Endothelial cell (in vitro differentiated cells): ENCODE measurements around the gene EXOC1. TPM values are rescaled to one million over a fixed set of nuclear protein-coding genes. Genes with fewer than 3 reads are reported as not detected.

ENCODE experiments used
- DNase-seq: peaks from one replicate; pipeline ENCODE4 v3.0.0; 2021; ENCODE audit warnings: low spot score
- H3K27ac Mint-ChIP-seq: one replicate; pipeline ENCODE4 v1.8.0; 2021; ENCODE audit warnings: mixed read lengths, inconsistent platforms; ENCODE audit not compliant: unreplicated experiment
- H3K27me3 Mint-ChIP-seq: one replicate; pipeline ENCODE4 v1.8.0; 2021; ENCODE audit warnings: mild to moderate bottlenecking, moderate library complexity, mixed read lengths, inconsistent platforms; ENCODE audit not compliant: unreplicated experiment
- H3K36me3 Mint-ChIP-seq: one replicate; pipeline ENCODE4 v1.8.0; 2021; ENCODE audit warnings: mild to moderate bottlenecking, low read depth, mixed read lengths, inconsistent platforms; ENCODE audit not compliant: unreplicated experiment
- H3K4me1 Mint-ChIP-seq: one replicate; pipeline ENCODE4 v1.8.0; 2021; ENCODE audit warnings: mild to moderate bottlenecking, mixed read lengths, inconsistent platforms; ENCODE audit not compliant: unreplicated experiment
- H3K4me3 Mint-ChIP-seq: one replicate; pipeline ENCODE4 v1.8.0; 2021; ENCODE audit warnings: mild to moderate bottlenecking, mixed read lengths, inconsistent platforms; ENCODE audit not compliant: unreplicated experiment
- H3K9me3 Mint-ChIP-seq: one replicate; pipeline ENCODE4 v1.8.0; 2021; ENCODE audit warnings: mixed read lengths, inconsistent platforms; ENCODE audit not compliant: unreplicated experiment
- total RNA-seq: library from RNA; stranded (reverse); fragmentation: NEBNext Ultra II Directional; extraction: Animal tissue kit (Norgen Biotek cat#: 25700); gene quantifications from one replicate; pipeline ENCODE4 v1.2.1, GENCODE V29; 2021; ENCODE audit not compliant: unreplicated experiment
- TF ChIP-seq, protein P1 (sequence below): fragments of 200-600 bp; sonication (generic); IDR thresholded peaks from one replicate; pipeline ENCODE4 v1.5.0; 2021; ENCODE audit warnings: antibody characterized with exemption; ENCODE audit not compliant: unreplicated experiment

EXOC1 gene
- total RNA-seq, 1 donor from 2014 or later = 38.7 TPM

DNA sequence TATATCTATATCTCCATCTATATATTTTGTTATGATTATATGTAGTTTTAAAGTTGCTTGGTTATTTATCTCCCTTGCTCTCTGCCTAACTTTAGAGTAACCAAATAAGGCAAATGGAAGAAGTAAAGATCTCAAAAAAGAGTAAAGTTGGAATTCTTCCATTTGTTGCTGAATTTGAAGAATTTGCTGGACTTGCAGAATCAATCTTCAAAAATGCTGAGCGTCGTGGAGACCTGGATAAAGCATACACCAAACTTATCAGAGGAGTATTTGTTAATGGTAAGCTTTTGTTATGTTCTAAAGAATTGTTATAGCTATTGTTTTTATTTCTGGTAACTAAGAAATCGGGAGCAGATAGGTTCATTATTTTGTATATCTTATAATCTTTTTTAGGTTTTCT, 43.2 kb downstream of the EXOC1 start:
- no peaks in the 10 kb centered on the region for H3K4me1 Mint-ChIP-seq
- H3K27me3 Mint-ChIP-seq = no peaks in the 10 kb centered on the region
- TF ChIP-seq, protein P1, sequence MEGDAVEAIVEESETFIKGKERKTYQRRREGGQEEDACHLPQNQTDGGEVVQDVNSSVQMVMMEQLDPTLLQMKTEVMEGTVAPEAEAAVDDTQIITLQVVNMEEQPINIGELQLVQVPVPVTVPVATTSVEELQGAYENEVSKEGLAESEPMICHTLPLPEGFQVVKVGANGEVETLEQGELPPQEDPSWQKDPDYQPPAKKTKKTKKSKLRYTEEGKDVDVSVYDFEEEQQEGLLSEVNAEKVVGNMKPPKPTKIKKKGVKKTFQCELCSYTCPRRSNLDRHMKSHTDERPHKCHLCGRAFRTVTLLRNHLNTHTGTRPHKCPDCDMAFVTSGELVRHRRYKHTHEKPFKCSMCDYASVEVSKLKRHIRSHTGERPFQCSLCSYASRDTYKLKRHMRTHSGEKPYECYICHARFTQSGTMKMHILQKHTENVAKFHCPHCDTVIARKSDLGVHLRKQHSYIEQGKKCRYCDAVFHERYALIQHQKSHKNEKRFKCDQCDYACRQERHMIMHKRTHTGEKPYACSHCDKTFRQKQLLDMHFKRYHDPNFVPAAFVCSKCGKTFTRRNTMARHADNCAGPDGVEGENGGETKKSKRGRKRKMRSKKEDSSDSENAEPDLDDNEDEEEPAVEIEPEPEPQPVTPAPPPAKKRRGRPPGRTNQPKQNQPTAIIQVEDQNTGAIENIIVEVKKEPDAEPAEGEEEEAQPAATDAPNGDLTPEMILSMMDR = no peak
- no peak overlapping the region for H3K27ac Mint-ChIP-seq
- no peak overlapping the region for H3K4me3 Mint-ChIP-seq
- H3K9me3 Mint-ChIP-seq = no peaks in the 10 kb centered on the region
- no peaks in the 10 kb centered on the region for H3K36me3 Mint-ChIP-seq
- DNase-seq = no peak

DNA sequence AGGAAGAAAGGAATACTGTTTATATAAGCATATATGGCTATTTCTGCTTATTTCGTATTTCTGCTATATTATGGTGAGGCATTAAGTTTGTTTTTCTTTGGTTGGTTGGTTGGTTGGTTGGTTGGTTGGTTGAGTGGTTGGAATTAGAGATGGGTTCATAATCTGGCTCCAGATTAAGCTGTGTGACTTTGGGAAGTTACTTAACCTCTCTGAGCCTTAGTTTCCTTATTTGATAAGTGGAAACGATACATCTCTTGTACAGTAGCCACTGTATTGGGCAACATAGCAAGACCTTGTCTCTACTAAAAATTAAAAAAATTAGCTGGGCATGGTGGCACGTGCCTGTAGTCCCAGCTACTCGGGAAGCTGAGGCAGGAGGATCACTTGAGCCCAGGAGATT, 49.2 kb downstream of the EXOC1 start:
- TF ChIP-seq, protein P1 = no peak
- Mint-ChIP-seq H3K4me1 (no peaks in the 10 kb centered on the region), H3K27me3 (no peaks in the 10 kb centered on the region), H3K9me3 (no peaks in the 10 kb centered on the region), H3K27ac (no peak overlapping the region), H3K4me3 (no peak overlapping the region), H3K36me3 (no peaks in the 10 kb centered on the region)
- no peak for DNase-seq

DNA sequence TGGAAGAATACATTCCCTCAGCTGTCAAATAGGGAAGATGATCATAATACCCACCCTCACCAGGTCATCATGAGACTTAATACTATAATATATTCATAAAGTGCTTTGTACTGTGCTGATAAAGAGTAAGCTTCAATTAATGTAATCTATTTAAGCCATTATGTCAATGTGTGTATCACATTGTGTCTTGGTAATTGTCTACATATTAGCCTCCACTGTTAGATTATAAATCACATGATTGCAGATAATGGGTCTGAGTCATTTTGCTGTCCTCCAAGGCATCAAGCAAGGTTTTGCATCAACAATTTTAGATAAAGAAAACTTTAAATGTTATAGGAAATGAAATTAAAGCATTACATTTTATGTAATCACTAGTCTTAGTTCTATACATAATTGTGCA, 50.1 kb downstream of the EXOC1 start:
- TF ChIP-seq, protein P1 = no peak
- H3K27me3 Mint-ChIP-seq = no peaks in the 10 kb centered on the region

DNA sequence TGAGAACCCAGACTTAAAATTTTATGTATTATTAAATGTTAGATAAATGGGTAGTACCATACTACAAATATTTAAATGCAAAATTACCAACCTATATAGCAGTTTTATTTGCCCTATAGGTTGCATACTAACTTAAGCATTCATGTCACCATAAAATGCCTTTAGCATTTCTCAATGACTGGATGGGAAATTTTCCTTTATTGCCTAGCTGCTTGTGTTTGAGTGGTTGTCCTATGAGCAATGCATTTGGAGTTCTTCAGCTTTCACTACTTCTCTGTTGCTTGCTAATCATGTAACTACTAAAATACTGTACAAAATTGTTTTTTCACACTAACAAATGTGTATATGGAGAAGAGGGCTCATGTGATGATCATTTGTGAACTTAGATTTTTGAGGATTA, 51.1 kb downstream of the EXOC1 start:
- TF ChIP-seq, protein P1 = no peak
- H3K4me3 Mint-ChIP-seq = no peak overlapping the region
- DNase-seq = no peak
- no peaks in the 10 kb centered on the region for H3K27me3 Mint-ChIP-seq
- no peak overlapping the region for H3K27ac Mint-ChIP-seq
- no peaks in the 10 kb centered on the region for H3K4me1 Mint-ChIP-seq
- no peaks in the 10 kb centered on the region for H3K9me3 Mint-ChIP-seq
- peaks cover 4% of the 10 kb centered on the region for H3K36me3 Mint-ChIP-seq

More for the DNA sequence above, 50.1 kb downstream of the EXOC1 start:
- no peak for DNase-seq
- Mint-ChIP-seq H3K9me3 (no peaks in the 10 kb centered on the region), H3K4me3 (no peak overlapping the region), H3K36me3 (no peaks in the 10 kb centered on the region), H3K27ac (no peak overlapping the region), H3K4me1 (no peaks in the 10 kb centered on the region)

DNA sequence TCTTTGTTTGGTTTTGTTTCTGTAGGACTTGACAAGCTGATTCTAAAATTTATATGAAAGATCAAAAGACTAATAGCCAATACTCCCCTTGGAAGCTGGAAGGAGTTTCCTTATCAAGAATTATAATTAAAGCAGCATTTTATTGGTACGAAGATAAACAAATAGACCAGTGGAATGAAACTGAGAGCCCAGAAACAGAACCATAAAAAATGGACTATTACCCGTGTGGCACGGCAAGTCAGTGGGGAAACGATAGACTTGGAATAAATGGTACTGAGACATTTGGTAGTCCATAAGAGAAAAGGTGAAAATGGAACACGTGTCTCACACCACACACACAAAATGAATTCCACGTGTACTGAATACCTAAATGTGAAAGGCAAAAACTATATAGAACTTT, 52.9 kb downstream of the EXOC1 start:
- H3K9me3 Mint-ChIP-seq = no peaks in the 10 kb centered on the region
- H3K4me3 Mint-ChIP-seq = no peak overlapping the region
- H3K27ac Mint-ChIP-seq = no peak overlapping the region
- H3K36me3 Mint-ChIP-seq = peaks cover 4% of the 10 kb centered on the region
- no peaks in the 10 kb centered on the region for H3K4me1 Mint-ChIP-seq
- DNase-seq = no peak
- TF ChIP-seq, protein P1 = no peak
- H3K27me3 Mint-ChIP-seq = no peaks in the 10 kb centered on the region
